CD14-positive monocyte (primary cell): ENCODE data around the gene PSMG3. TPM values are rescaled to one million over a fixed set of nuclear protein-coding genes. Genes with fewer than 3 reads are reported as not detected.

Experiments
- DNase-seq, 3 donors: peaks; one replicate each; pipeline ENCODE4 v3.0.0-alpha.2; 2011 to 2022
- H2AFZ ChIP-seq: 2 replicates; pipeline ENCODE4 v1.6.0; 2012; ENCODE audit warnings: mild to moderate bottlenecking, low read depth, low read length, inconsistent platforms; ENCODE audit not compliant: insufficient read depth, poor library complexity, severe bottlenecking
- H3K27ac ChIP-seq, 2 donors: 1 replicate in 1 of 2; 2 replicates in 1 of 2; pipeline ENCODE4 v1.5.1; 2012 to 2013; ENCODE audit warnings: low read length in 2 of 2, control low read depth in 1 of 2, inconsistent platforms in 1 of 2, low read depth in 1 of 2, mild to moderate bottlenecking in 1 of 2
- H3K27me3 ChIP-seq, 2 donors: one replicate each; pipeline versions ENCODE4 v1.6.0 to v1.6.1; 2011 to 2013; ENCODE audit warnings: low read length in 2 of 2; ENCODE audit not compliant: control insufficient read depth in 2 of 2, insufficient read depth in 2 of 2
- H3K36me3 ChIP-seq, 2 donors: replicated peaks in 1 of 2; 1 replicate in 1 of 2; 2 replicates in 1 of 2; pipeline versions ENCODE4 v1.5.1 to v1.6.1; 2012 to 2013; ENCODE audit warnings: low read length in 2 of 2, control low read depth in 1 of 2, inconsistent platforms in 1 of 2, mild to moderate bottlenecking in 1 of 2; ENCODE audit not compliant: insufficient read depth in 2 of 2, control insufficient read depth in 1 of 2
- H3K4me1 ChIP-seq, 2 donors: 1 replicate in 1 of 2; 2 replicates in 1 of 2; pipeline versions ENCODE4 v1.5.1 to v1.6.1; 2012 to 2013; ENCODE audit warnings: low read length in 2 of 2, control low read depth in 1 of 2, inconsistent platforms in 1 of 2, mild to moderate bottlenecking in 1 of 2, moderate library complexity in 1 of 2; ENCODE audit not compliant: insufficient read depth in 2 of 2, control insufficient read depth in 1 of 2
- H3K4me2 ChIP-seq: replicated peaks from 2 replicates; pipeline ENCODE3; 2012; ENCODE audit warnings: low read length, moderate library complexity, mild to moderate bottlenecking; ENCODE audit not compliant: poor library complexity, severe bottlenecking; ENCODE audit errors: extremely low read depth
- H3K4me3 ChIP-seq, 3 experiments: fragments of 200-600 bp in 1 of 3; sonication (generic) in 1 of 3; replicated peaks in 1 of 3; 1 replicate in 2 of 3; 2 replicates in 1 of 3; pipeline ENCODE4 v1.5.1; 2011 to 2013; ENCODE audit warnings: low read length in 3 of 3, mild to moderate bottlenecking in 3 of 3, control low read depth in 2 of 3, low read depth in 2 of 3, inconsistent platforms in 1 of 3, moderate library complexity in 1 of 3
- H3K79me2 ChIP-seq: 2 replicates; pipeline ENCODE4 v1.6.0; 2012; ENCODE audit warnings: mild to moderate bottlenecking, control low read depth, inconsistent platforms, low read length, moderate library complexity; ENCODE audit not compliant: insufficient read depth
- H3K9ac ChIP-seq: 2 replicates; pipeline ENCODE4 v1.6.0; 2017; ENCODE audit warnings: low read length, mild to moderate bottlenecking; ENCODE audit not compliant: insufficient read depth, poor library complexity, severe bottlenecking
- H3K9me3 ChIP-seq, 2 donors: replicated peaks in 1 of 2; 1 replicate in 1 of 2; 2 replicates in 1 of 2; pipeline versions ENCODE4 v1.5.1 to v1.6.1; 2012 to 2013; ENCODE audit warnings: low read length in 2 of 2, control low read depth in 1 of 2; ENCODE audit not compliant: control insufficient read depth in 1 of 2, insufficient read depth in 1 of 2
- H4K20me1 ChIP-seq: 2 replicates; pipeline ENCODE4 v1.6.0; 2012; ENCODE audit warnings: mild to moderate bottlenecking, low read length, control low read depth, moderate library complexity; ENCODE audit not compliant: insufficient read depth
- H3K27ac Mint-ChIP-seq, 7 donors: one replicate each; pipeline ENCODE4 v1.8.0; 2020; ENCODE audit warnings: mild to moderate bottlenecking in 7 of 7, mixed read lengths in 7 of 7, moderate library complexity in 6 of 7, inconsistent platforms in 2 of 7
- H3K27me3 Mint-ChIP-seq, 3 donors: one replicate each; pipeline ENCODE4 v1.8.0; 2021 to 2022; ENCODE audit warnings: low read depth in 3 of 3, mild to moderate bottlenecking in 3 of 3, mixed read lengths in 3 of 3, moderate library complexity in 3 of 3, inconsistent platforms in 1 of 3
- H3K36me3 Mint-ChIP-seq, 2 donors: one replicate each; pipeline ENCODE4 v1.8.0; 2020; ENCODE audit warnings: mixed read lengths in 2 of 2, inconsistent platforms in 1 of 2, mild to moderate bottlenecking in 1 of 2
- H3K4me1 Mint-ChIP-seq: one replicate; pipeline ENCODE4 v1.8.0; 2020; ENCODE audit warnings: mild to moderate bottlenecking, mixed read lengths
- H3K4me3 Mint-ChIP-seq, 2 donors: one replicate each; pipeline ENCODE4 v1.8.0; 2020; ENCODE audit warnings: mild to moderate bottlenecking in 2 of 2, mixed read lengths in 2 of 2, moderate library complexity in 1 of 2
- H3K9me3 Mint-ChIP-seq, 7 donors: one replicate each; pipeline ENCODE4 v1.8.0; 2020 to 2022; ENCODE audit warnings: mixed read lengths in 7 of 7, mild to moderate bottlenecking in 6 of 7, moderate library complexity in 6 of 7, inconsistent platforms in 2 of 7
- WGBS: methylation state at CpG from one replicate; pipeline ENCODE4 v1.1.5; 2013; ENCODE audit warnings: missing lambda C conversion rate; ENCODE audit not compliant: insufficient coverage; 5-methylcytosine and 5-hydroxymethylcytosine counted together
- intact Hi-C, 2 donors: fragments of 100-400 bp; cut with micrococcal nuclease; formaldehyde crosslinking; loops; one replicate each; pipeline versions ENCODE4 v1.15.0 to v1.15.1; 2023
- polyA plus RNA-seq, 3 donors: library from polyadenylated mRNA; depleted of rRNA in 1 of 3; unstranded in 2 of 3; stranded (reverse) in 1 of 3; fragments of 300-500 nt in 2 of 3; fragments of >200 nt in 1 of 3; fragmentation: Illumina TruSeq in 2 of 3; gene quantifications; 1 replicate in 2 of 3; 2 replicates in 1 of 3; pipeline ENCODE4 v1.2.3, GENCODE V29; 2012 to 2021
- TF ChIP-seq, protein P1 (sequence below): fragments of 200-600 bp; IDR thresholded peaks from one replicate; pipeline ENCODE4 v1.8.0; 2022; ENCODE audit warnings: antibody characterized with exemption, mild to moderate bottlenecking

Gene PSMG3
- polyA plus RNA-seq, 3 donors, result 32.6 to 38.8 (median 34.5) TPM

DNA sequence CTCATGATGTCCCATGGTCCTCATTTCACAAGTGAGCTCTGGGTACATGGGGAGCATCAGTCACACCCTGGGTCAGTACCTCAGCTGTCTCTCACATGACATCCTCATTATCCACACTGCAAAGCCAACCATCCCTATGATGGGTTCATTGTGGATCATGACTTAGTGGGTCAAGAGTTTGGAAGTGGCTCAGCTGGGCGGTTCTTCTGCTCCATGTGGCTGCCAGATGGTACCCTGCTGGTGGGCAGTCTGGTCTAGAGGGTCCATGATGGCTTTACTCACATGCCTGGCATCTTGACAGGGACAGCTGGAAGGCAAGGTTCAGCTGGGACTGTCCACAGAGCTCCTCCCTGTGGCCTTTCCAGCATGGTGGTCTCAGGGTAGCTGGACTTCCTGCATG lies 19.1 kb upstream of the PSMG3 start:
- Mint-ChIP-seq H3K36me3 (no peaks in the 10 kb centered on the region), H3K4me1 (no peaks in the 10 kb centered on the region), H3K27me3 (peaks cover 30 to 38% (median 31%) of the 10 kb centered on the region in 3 donors), H3K27ac (no peak overlapping the region), H3K4me3 (no peak overlapping the region), H3K9me3 (peaks cover 6 to 15% (median 10%) of the 10 kb centered on the region in 7 donors)
- intact Hi-C loops, result no loop called here
- H3K36me3 ChIP-seq, result no peaks in the 10 kb centered on the region
- peaks cover 6 to 10% of the 10 kb centered on the region in 2 donors for H3K9me3 ChIP-seq
- no peak for DNase-seq
- 100% methylated on average over 1 of the region's 1 CpG for WGBS
- H4K20me1 ChIP-seq, result no peaks in the 10 kb centered on the region
- H3K79me2 ChIP-seq, result no peaks in the 10 kb centered on the region
- no peak overlapping the region for H3K27ac ChIP-seq
- H3K4me3 ChIP-seq, result no peak overlapping the region
- H3K4me1 ChIP-seq, result no peaks in the 10 kb centered on the region
- no peak overlapping the region for H3K4me2 ChIP-seq
- peaks cover 2 to 20% of the 10 kb centered on the region in 2 donors for H3K27me3 ChIP-seq
- TF ChIP-seq, protein P1, sequence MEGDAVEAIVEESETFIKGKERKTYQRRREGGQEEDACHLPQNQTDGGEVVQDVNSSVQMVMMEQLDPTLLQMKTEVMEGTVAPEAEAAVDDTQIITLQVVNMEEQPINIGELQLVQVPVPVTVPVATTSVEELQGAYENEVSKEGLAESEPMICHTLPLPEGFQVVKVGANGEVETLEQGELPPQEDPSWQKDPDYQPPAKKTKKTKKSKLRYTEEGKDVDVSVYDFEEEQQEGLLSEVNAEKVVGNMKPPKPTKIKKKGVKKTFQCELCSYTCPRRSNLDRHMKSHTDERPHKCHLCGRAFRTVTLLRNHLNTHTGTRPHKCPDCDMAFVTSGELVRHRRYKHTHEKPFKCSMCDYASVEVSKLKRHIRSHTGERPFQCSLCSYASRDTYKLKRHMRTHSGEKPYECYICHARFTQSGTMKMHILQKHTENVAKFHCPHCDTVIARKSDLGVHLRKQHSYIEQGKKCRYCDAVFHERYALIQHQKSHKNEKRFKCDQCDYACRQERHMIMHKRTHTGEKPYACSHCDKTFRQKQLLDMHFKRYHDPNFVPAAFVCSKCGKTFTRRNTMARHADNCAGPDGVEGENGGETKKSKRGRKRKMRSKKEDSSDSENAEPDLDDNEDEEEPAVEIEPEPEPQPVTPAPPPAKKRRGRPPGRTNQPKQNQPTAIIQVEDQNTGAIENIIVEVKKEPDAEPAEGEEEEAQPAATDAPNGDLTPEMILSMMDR, result no peak
- H3K9ac ChIP-seq, result no peak overlapping the region
- H2AFZ ChIP-seq, result no peak overlapping the region

DNA sequence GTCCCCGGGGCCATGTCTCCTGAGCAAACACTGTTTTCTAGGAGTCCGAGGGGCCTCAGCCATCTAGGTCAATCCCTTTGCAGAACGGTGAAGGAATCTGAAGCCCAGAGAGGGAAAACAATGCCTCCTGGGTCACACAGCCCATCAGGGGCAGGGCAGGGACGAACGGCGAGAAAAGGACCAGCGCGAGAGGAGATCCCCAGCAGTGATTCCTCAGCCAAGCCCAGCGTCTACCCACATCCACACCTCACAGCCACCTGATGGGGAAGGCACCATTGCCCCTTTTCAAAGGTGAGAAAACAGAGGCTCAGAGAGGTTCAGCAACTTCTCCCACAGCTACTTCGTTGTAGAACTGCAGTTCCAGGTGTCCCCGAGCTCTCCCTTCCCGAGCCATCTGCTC lies 17.9 kb upstream of the PSMG3 start:
- H3K4me1 ChIP-seq, result no peaks in the 10 kb centered on the region
- 90% methylated on average over 11 of the region's 12 CpGs for WGBS
- H3K9me3 ChIP-seq, result peaks cover 6 to 10% of the 10 kb centered on the region in 2 donors
- intact Hi-C loops, result no loop called here
- H3K36me3 ChIP-seq, result no peaks in the 10 kb centered on the region
- no peaks in the 10 kb centered on the region for H3K79me2 ChIP-seq
- TF ChIP-seq, protein P1, result no peak
- Mint-ChIP-seq H3K27me3 (peaks cover 27 to 32% (median 27%) of the 10 kb centered on the region in 3 donors), H3K27ac (no peak overlapping the region), H3K4me1 (no peaks in the 10 kb centered on the region), H3K9me3 (peaks cover 6 to 15% (median 10%) of the 10 kb centered on the region in 7 donors), H3K4me3 (no peak overlapping the region), H3K36me3 (no peaks in the 10 kb centered on the region)
- H3K27me3 ChIP-seq, result peaks cover 2 to 18% of the 10 kb centered on the region in 2 donors
- no peak overlapping the region for H2AFZ ChIP-seq
- H3K4me3 ChIP-seq, result no peak overlapping the region
- H3K27ac ChIP-seq, result no peak overlapping the region
- no peak for DNase-seq
- no peaks in the 10 kb centered on the region for H4K20me1 ChIP-seq
- H3K4me2 ChIP-seq, result no peak overlapping the region
- H3K9ac ChIP-seq, result no peak overlapping the region
